NCI-H2081 (cell line): Measurements from ENCODE around the gene GPC5.
"Not testable (repeated sequence)": the region's sequence is repeated elsewhere in the genome, so short reads cannot be mapped to it uniquely, and the experiment has no call there.

Experiments used
- DNase-seq, 2 experiments: peaks; one replicate each; lab custom pipeline; 2025; lab: John Stamatoyannopoulos, UW

The GPC5 gene

GRCh38 chr13:91652404-91653301 lies 254.2 kb downstream of the GPC5 start:
- no peak for DNase-seq

GRCh38 chr13:91655731-91656130 lies 257.3 kb downstream of the GPC5 start:
- no peak for DNase-seq

- no peak for DNase-seq
Observed at GRCh38 chr13:91657283-91657682, 258.9 kb downstream of the GPC5 start.

GRCh38 chr13:91659256-91660075 lies 261.0 kb downstream of the GPC5 start:
- DNase-seq: peak in 1 of 2 experiments; percentile 10

GRCh38 chr13:91660076-91660415 lies 261.6 kb downstream of the GPC5 start:
- no peak for DNase-seq

- no peak for DNase-seq
Observed at GRCh38 chr13:91661692-91662490, 263.5 kb downstream of the GPC5 start.

- peak in 1 of 2 experiments; percentile 5 for DNase-seq
Observed at GRCh38 chr13:91664039-91664438, 265.6 kb downstream of the GPC5 start.

GRCh38 chr13:91667486-91667885 lies 269.1 kb downstream of the GPC5 start:
- no peak for DNase-seq

GRCh38 chr13:91668866-91669495 lies 270.6 kb downstream of the GPC5 start:
- DNase-seq: no peak

GRCh38 chr13:91674347-91674746 lies 275.9 kb downstream of the GPC5 start:
- not testable (repeated sequence) for DNase-seq

- no peak for DNase-seq
Observed at GRCh38 chr13:91684746-91685145, 286.3 kb downstream of the GPC5 start.

GRCh38 chr13:91690944-91691343 lies 292.5 kb downstream of the GPC5 start:
- DNase-seq: no peak

- DNase-seq: no peak
Observed at GRCh38 chr13:91693466-91693865, 295.0 kb downstream of the GPC5 start.

GRCh38 chr13:91698308-91698707 lies 299.9 kb downstream of the GPC5 start:
- DNase-seq: no peak

- DNase-seq: no peak
Observed at GRCh38 chr13:91698767-91699166, 300.3 kb downstream of the GPC5 start.

- DNase-seq: no peak
Observed at GRCh38 chr13:91699863-91700262, 301.4 kb downstream of the GPC5 start.

GRCh38 chr13:91701975-91702374 lies 303.6 kb downstream of the GPC5 start:
- no peak for DNase-seq

GRCh38 chr13:91702411-91702810 lies 304.0 kb downstream of the GPC5 start:
- no peak for DNase-seq

GRCh38 chr13:91704398-91704797 lies 306.0 kb downstream of the GPC5 start:
- DNase-seq: no peak

- DNase-seq: no peak
Observed at GRCh38 chr13:91708558-91708957, 310.1 kb downstream of the GPC5 start.

- no peak for DNase-seq
Observed at GRCh38 chr13:91709180-91709579, 310.8 kb downstream of the GPC5 start.

GRCh38 chr13:91710733-91711132 lies 312.3 kb downstream of the GPC5 start:
- DNase-seq: no peak
